Measurements from ENCODE around the gene BTBD19.

DNA sequence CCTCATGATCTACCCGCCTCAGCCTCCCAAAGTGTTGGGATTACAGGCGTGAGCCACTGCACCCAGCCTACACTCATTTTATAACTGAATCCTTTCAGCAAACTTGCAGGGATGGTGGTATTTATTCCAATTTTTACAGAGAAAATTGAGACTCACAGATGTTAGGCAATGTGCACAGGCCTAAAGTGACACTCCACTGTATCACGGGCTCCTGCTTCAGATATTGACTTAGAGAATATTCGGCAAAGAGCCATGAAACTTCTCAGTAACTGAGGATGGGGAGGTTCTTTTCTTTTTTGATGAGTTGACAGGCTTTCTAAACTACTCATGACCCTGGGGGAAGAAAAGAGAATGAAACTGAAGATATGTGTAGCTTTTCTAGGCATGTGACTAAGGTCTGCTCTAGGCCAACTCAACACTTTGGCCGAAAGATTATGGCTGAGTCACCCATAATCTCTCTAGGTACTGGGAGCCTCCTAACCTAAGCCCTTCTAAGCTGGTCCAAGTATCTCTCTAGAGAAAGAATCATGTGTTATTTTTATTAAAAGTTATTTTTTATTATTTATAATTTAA is 54.6 kb downstream of the BTBD19 start:
- TF ChIP-seq, protein P1, sequence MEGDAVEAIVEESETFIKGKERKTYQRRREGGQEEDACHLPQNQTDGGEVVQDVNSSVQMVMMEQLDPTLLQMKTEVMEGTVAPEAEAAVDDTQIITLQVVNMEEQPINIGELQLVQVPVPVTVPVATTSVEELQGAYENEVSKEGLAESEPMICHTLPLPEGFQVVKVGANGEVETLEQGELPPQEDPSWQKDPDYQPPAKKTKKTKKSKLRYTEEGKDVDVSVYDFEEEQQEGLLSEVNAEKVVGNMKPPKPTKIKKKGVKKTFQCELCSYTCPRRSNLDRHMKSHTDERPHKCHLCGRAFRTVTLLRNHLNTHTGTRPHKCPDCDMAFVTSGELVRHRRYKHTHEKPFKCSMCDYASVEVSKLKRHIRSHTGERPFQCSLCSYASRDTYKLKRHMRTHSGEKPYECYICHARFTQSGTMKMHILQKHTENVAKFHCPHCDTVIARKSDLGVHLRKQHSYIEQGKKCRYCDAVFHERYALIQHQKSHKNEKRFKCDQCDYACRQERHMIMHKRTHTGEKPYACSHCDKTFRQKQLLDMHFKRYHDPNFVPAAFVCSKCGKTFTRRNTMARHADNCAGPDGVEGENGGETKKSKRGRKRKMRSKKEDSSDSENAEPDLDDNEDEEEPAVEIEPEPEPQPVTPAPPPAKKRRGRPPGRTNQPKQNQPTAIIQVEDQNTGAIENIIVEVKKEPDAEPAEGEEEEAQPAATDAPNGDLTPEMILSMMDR (IDR thresholded peaks at IDR 0.05), result no peak
- no peak for TF ChIP-seq EZH2 (IDR thresholded peaks at IDR 0.05; ENCODE audit: borderline replicate concordance, insufficient read depth, low read depth, low read length, poor library complexity, severe bottlenecking)
